Cardiac muscle cell (in vitro differentiated cells and primary cell): Measurements from ENCODE around the gene ZCRB1. TPM values are rescaled to one million over a fixed set of nuclear protein-coding genes. Genes with fewer than 3 reads are reported as not detected.
"Not testable (repeated sequence)": the region's sequence is repeated elsewhere in the genome, so short reads cannot be mapped to it uniquely, and the experiment has no call there.

Experiments
- DNase-seq, 2 donors: peaks; one replicate each; pipeline versions ENCODE4 v3.0.0 to v3.0.0-alpha.2; 2010 to 2017; ENCODE audit warnings: low read depth in 1 of 2, low spot score in 1 of 2
- H3K27ac ChIP-seq: fragments of 200-600 bp; sonication (generic); 2 replicates; pipeline ENCODE4 v1.5.1; 2016
- H3K27me3 ChIP-seq: fragments of 200-600 bp; sonication (generic); 2 replicates; pipeline ENCODE4 v1.6.0; 2016; ENCODE audit warnings: control low read depth
- H3K36me3 ChIP-seq: fragments of 200-600 bp; sonication (generic); 2 replicates; pipeline ENCODE4 v1.5.1; 2016; ENCODE audit warnings: control low read depth
- H3K4me1 ChIP-seq: fragments of 200-600 bp; sonication (generic); 2 replicates; pipeline ENCODE4 v1.8.1; 2017; ENCODE audit warnings: low read depth, mild to moderate bottlenecking, mixed run types
- H3K4me3 ChIP-seq: fragments of 200-600 bp; sonication (generic); 2 replicates; pipeline ENCODE4 v1.5.1; 2016; ENCODE audit warnings: mild to moderate bottlenecking
- H3K9me3 ChIP-seq: fragments of 200-600 bp; sonication (generic); 2 replicates; pipeline ENCODE4 v1.5.1; 2017; ENCODE audit warnings: low read depth, mild to moderate bottlenecking, control low read depth
- polyA plus RNA-seq: library from polyadenylated mRNA; unstranded; fragments of >200 nt; fragmentation: Nextera tagmentation; extraction: Ambion mirVana; gene quantifications from 2 replicates; pipeline ENCODE4 v1.2.1, GENCODE V29; 2016
- total RNA-seq: library from RNA; depleted of rRNA; stranded (reverse); fragments of >200 nt; gene quantifications from 2 replicates; pipeline ENCODE4 v1.2.3, GENCODE V29; 2016
- TF ChIP-seq, protein P1 (sequence below): IDR thresholded peaks from 2 replicates; pipeline ENCODE4 v1.5.1; 2012; ENCODE audit warnings: low read depth, mild to moderate bottlenecking, low read length

Gene ZCRB1
- total and polyA plus RNA-seq, 2 experiments from 2014 or later = 30.2 to 135 TPM

- H3K4me1 ChIP-seq = peaks cover 12% of the 10 kb centered on the region
- H3K9me3 ChIP-seq = no peaks in the 10 kb centered on the region
- H3K4me3 ChIP-seq = no peak overlapping the region
- H3K36me3 ChIP-seq = peaks cover 11% of the 10 kb centered on the region
- H3K27ac ChIP-seq = no peak overlapping the region
- TF ChIP-seq, protein P1, sequence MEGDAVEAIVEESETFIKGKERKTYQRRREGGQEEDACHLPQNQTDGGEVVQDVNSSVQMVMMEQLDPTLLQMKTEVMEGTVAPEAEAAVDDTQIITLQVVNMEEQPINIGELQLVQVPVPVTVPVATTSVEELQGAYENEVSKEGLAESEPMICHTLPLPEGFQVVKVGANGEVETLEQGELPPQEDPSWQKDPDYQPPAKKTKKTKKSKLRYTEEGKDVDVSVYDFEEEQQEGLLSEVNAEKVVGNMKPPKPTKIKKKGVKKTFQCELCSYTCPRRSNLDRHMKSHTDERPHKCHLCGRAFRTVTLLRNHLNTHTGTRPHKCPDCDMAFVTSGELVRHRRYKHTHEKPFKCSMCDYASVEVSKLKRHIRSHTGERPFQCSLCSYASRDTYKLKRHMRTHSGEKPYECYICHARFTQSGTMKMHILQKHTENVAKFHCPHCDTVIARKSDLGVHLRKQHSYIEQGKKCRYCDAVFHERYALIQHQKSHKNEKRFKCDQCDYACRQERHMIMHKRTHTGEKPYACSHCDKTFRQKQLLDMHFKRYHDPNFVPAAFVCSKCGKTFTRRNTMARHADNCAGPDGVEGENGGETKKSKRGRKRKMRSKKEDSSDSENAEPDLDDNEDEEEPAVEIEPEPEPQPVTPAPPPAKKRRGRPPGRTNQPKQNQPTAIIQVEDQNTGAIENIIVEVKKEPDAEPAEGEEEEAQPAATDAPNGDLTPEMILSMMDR = peak; percentile 55
- no peaks in the 10 kb centered on the region for H3K27me3 ChIP-seq
- peak; percentile 58 to 64 for DNase-seq
Observed at GRCh38 chr12:42332301-42333285, 6.7 kb upstream of the ZCRB1 start.

GRCh38 chr12:42330097-42330496, 4.2 kb upstream of the ZCRB1 start:
- not testable (repeated sequence) for H3K27me3 ChIP-seq, H3K36me3 ChIP-seq, H3K9me3 ChIP-seq, DNase-seq, H3K27ac ChIP-seq, H3K4me3 ChIP-seq
- peaks cover 17% of the 10 kb centered on the region for H3K4me1 ChIP-seq

- TF ChIP-seq, protein P1 = no peak
- Histone ChIP-seq H3K27ac (no peak overlapping the region), H3K4me1 (peaks cover 17% of the 10 kb centered on the region), H3K36me3 (no peaks in the 10 kb centered on the region), H3K4me3 (peak overlapping the region; percentile 62), H3K9me3 (no peaks in the 10 kb centered on the region), H3K27me3 (no peaks in the 10 kb centered on the region)
- no peak for DNase-seq
Observed at GRCh38 chr12:42327227-42327590, 1.3 kb upstream of the ZCRB1 start.

- peak; percentile 12 to 50 for DNase-seq
Observed at GRCh38 chr12:42326541-42327226, 790 bp upstream of the ZCRB1 start.

DNA sequence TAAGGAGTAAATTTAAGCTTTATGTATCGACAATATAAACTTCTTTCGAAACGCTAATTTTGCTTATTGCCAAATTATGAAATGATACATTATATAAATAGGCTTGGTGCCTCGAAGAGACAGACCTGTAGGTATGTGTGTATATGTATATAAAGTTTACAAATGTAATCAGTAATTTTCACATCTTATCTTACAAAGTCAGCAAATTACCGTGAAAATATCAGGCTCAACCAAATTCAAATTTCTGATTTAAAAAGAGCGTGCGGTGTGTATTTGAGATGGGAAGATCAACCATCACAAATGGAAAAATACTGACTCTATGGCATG, 605 bp downstream of the ZCRB1 start:
- Histone ChIP-seq H3K9me3 (no peaks in the 10 kb centered on the region), H3K27me3 (no peaks in the 10 kb centered on the region), H3K4me1 (peaks cover 13% of the 10 kb centered on the region), H3K36me3 (no peaks in the 10 kb centered on the region), H3K27ac (peak overlapping the region; percentile 91), H3K4me3 (peak overlapping the region; percentile 62)
- no peak for DNase-seq
- TF ChIP-seq, protein P1 = no peak

More at GRCh38 chr12:42326541-42327226, 790 bp upstream of the ZCRB1 start:
- Histone ChIP-seq H3K27me3 (no peaks in the 10 kb centered on the region), H3K27ac (peak overlapping the region; percentile 91), H3K9me3 (no peaks in the 10 kb centered on the region), H3K4me1 (peaks cover 13% of the 10 kb centered on the region), H3K36me3 (no peaks in the 10 kb centered on the region), H3K4me3 (peak overlapping the region; percentile 62)
- TF ChIP-seq, protein P1 = no peak

GRCh38 chr12:42323856-42324255, 2.0 kb downstream of the ZCRB1 start:
- TF ChIP-seq, protein P1 = no peak
- H3K27me3 ChIP-seq = no peaks in the 10 kb centered on the region
- no peak for DNase-seq
- no peak overlapping the region for H3K4me3 ChIP-seq
- H3K9me3 ChIP-seq = no peaks in the 10 kb centered on the region
- peaks cover 13% of the 10 kb centered on the region for H3K4me1 ChIP-seq
- no peak overlapping the region for H3K27ac ChIP-seq
- no peaks in the 10 kb centered on the region for H3K36me3 ChIP-seq
